ENCODE results near the gene ODAD2.
"Not testable (repeated sequence)": the region's sequence is repeated elsewhere in the genome, so short reads cannot be mapped to it uniquely, and the experiment has no call there.

Gene ODAD2

DNA sequence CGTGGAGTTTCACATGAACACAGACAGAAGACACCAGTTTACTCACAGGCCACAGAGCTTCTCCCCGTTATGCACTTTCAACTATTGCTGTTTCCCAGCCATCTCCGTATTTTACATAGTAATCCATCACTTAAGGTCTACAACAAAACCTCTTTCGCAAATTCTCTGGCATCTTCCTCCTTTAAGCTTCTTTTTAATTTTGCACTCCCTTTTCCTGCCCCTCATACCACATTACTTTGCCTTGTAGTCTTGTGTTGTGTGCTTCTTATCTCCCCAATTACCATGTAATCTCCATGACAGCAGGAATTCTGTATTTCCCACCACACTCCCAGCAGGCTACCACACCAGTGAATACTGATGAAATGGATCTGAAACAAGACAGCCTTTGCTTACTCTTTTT lies 87.3 kb downstream of the ODAD2 start:
- Histone ChIP-seq H3K9me3 (ENCODE audit: control insufficient read depth, low read length) (no peaks in the 10 kb centered on the region), H3K27ac (ENCODE audit: insufficient read depth, low read length, poor library complexity, severe bottlenecking) (no peak overlapping the region), H3K36me3 (ENCODE audit: control insufficient read depth, insufficient read depth, low read length) (no peaks in the 10 kb centered on the region), H3K27me3 (replicated peaks; ENCODE audit: control insufficient read depth, insufficient read depth, low read length, poor library complexity, severe bottlenecking) (no peaks in the 10 kb centered on the region), H3K4me3 (ENCODE audit: insufficient read depth, low read depth, low read length, poor library complexity, severe bottlenecking) (no peak overlapping the region), H3K4me1 (ENCODE audit: control insufficient read depth, insufficient read depth, low read length, poor library complexity, severe bottlenecking) (no peaks in the 10 kb centered on the region)
- DNase-seq = no peak

DNA sequence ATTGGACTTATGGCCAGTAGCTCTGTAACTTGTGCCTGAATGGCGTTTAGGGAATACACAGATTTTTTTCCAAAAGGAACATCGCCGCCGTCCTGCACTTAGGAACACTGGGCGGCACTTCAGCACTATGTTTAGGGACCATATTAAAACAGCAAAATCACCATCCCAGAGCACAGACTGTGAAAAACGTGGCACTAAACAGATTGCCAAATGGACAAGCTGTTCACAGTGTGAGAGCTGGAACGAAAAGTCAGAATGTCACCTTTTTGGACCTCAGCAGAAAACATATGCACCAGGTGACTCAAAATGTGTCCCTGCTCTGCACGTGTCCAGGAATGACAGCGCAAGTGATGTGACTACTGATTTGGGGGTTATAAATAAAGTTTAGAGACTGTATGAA lies 87.9 kb downstream of the ODAD2 start:
- Histone ChIP-seq H3K4me1 (ENCODE audit: control insufficient read depth, insufficient read depth, low read length, poor library complexity, severe bottlenecking) (no peaks in the 10 kb centered on the region), H3K27me3 (replicated peaks; ENCODE audit: control insufficient read depth, insufficient read depth, low read length, poor library complexity, severe bottlenecking) (no peaks in the 10 kb centered on the region), H3K4me3 (ENCODE audit: insufficient read depth, low read depth, low read length, poor library complexity, severe bottlenecking) (no peak overlapping the region), H3K27ac (ENCODE audit: insufficient read depth, low read length, poor library complexity, severe bottlenecking) (no peak overlapping the region), H3K9me3 (ENCODE audit: control insufficient read depth, low read length) (no peaks in the 10 kb centered on the region), H3K36me3 (ENCODE audit: control insufficient read depth, insufficient read depth, low read length) (no peaks in the 10 kb centered on the region)
- no peak for DNase-seq

GRCh38 chr10:27908231-27908630 lies 90.6 kb downstream of the ODAD2 start:
- H3K36me3 ChIP-seq (ENCODE audit: control insufficient read depth, insufficient read depth, low read length) = no peaks in the 10 kb centered on the region
- H3K27ac ChIP-seq (ENCODE audit: insufficient read depth, low read length, poor library complexity, severe bottlenecking) = no peak overlapping the region
- no peak for DNase-seq
- H3K27me3 ChIP-seq (replicated peaks; ENCODE audit: control insufficient read depth, insufficient read depth, low read length, poor library complexity, severe bottlenecking) = no peaks in the 10 kb centered on the region
- H3K4me1 ChIP-seq (ENCODE audit: control insufficient read depth, insufficient read depth, low read length, poor library complexity, severe bottlenecking) = no peaks in the 10 kb centered on the region
- H3K4me3 ChIP-seq (ENCODE audit: insufficient read depth, low read depth, low read length, poor library complexity, severe bottlenecking) = no peak overlapping the region
- H3K9me3 ChIP-seq (ENCODE audit: control insufficient read depth, low read length) = no peaks in the 10 kb centered on the region

DNA sequence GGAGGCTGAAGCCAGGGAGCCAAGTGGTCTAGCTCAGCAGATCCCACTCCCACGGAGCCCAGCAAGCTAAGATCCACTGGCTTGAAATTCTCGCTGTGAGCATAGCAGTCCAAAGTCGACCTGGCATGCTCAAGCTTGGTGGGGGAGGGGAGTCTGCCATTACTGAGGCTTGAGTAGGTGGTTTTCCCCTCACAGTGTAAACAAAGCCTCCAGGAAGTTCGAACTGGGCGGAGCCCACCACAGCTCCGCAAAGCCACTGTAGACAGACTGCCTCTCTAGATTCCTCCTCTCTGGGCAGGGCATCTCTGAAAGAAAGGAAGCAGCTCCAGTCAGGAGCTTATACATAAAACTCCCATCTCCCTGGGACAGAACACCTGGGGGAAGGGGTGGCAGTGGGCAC lies 99.4 kb downstream of the ODAD2 start:
- H3K4me1 ChIP-seq (ENCODE audit: control insufficient read depth, insufficient read depth, low read length, poor library complexity, severe bottlenecking); H3K36me3 ChIP-seq (ENCODE audit: control insufficient read depth, insufficient read depth, low read length); DNase-seq; H3K4me3 ChIP-seq (ENCODE audit: insufficient read depth, low read depth, low read length, poor library complexity, severe bottlenecking); H3K27ac ChIP-seq (ENCODE audit: insufficient read depth, low read length, poor library complexity, severe bottlenecking); H3K27me3 ChIP-seq (replicated peaks; ENCODE audit: control insufficient read depth, insufficient read depth, low read length, poor library complexity, severe bottlenecking); H3K9me3 ChIP-seq (ENCODE audit: control insufficient read depth, low read length): not testable (repeated sequence)

DNA sequence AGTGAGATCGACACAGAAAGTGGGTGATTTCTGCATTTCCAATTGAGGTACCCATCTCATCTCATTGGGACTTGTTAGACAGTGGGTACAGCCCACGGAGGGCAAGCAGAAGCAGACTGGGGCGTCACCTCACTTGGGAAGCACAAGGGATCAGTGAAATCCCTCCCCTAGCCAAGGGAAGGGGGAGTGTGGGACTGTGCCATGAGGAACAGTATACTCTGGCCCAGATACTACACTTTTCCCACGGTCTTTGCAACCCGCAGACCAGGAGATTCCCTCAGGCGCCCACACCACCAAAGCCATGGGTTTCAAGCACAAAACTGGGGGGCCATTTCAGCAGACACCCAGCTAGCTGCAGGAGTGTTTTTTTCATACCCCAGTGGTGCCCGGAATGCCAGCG lies 99.8 kb downstream of the ODAD2 start:
- Histone ChIP-seq H3K4me1 (ENCODE audit: control insufficient read depth, insufficient read depth, low read length, poor library complexity, severe bottlenecking) (no peaks in the 10 kb centered on the region), H3K36me3 (ENCODE audit: control insufficient read depth, insufficient read depth, low read length) (no peaks in the 10 kb centered on the region), H3K27ac (ENCODE audit: insufficient read depth, low read length, poor library complexity, severe bottlenecking) (no peak overlapping the region), H3K27me3 (replicated peaks; ENCODE audit: control insufficient read depth, insufficient read depth, low read length, poor library complexity, severe bottlenecking) (no peaks in the 10 kb centered on the region), H3K9me3 (ENCODE audit: control insufficient read depth, low read length) (no peaks in the 10 kb centered on the region), H3K4me3 (ENCODE audit: insufficient read depth, low read depth, low read length, poor library complexity, severe bottlenecking) (no peak overlapping the region)
- no peak for DNase-seq

DNA sequence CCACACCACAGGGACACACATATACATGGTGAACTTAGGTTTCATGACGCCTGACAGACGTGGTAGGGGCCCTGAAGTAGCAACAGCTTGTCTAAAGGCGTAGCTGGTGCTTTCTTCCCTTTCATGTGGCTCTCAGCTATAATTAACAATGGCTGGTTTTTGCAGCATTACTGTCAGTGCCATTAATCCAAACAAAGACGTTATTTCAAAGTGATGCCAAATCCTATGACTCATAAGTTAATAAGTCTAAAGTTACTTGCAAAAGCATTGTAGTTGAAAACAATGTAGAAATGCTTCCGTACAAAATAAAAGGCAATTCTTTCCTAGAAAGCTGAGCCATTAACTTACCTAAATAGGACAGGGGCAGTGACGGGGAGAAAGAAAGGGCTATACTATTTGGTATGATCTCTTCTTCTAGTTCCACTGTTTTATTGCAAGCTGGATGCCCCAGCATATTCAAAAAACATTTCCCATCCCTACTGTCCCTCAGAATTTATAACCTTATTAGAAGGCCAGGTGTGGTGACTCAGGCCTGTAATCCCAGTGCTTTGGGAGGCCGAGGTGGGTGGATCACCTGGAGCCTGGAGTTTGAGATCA lies 105.4 kb downstream of the ODAD2 start:
- Histone ChIP-seq H3K27ac (ENCODE audit: insufficient read depth, low read length, poor library complexity, severe bottlenecking) (no peak overlapping the region), H3K9me3 (ENCODE audit: control insufficient read depth, low read length) (no peaks in the 10 kb centered on the region), H3K36me3 (ENCODE audit: control insufficient read depth, insufficient read depth, low read length) (no peaks in the 10 kb centered on the region), H3K4me3 (ENCODE audit: insufficient read depth, low read depth, low read length, poor library complexity, severe bottlenecking) (no peak overlapping the region), H3K27me3 (replicated peaks; ENCODE audit: control insufficient read depth, insufficient read depth, low read length, poor library complexity, severe bottlenecking) (no peaks in the 10 kb centered on the region), H3K4me1 (ENCODE audit: control insufficient read depth, insufficient read depth, low read length, poor library complexity, severe bottlenecking) (no peaks in the 10 kb centered on the region)
- DNase-seq = no peak

DNA sequence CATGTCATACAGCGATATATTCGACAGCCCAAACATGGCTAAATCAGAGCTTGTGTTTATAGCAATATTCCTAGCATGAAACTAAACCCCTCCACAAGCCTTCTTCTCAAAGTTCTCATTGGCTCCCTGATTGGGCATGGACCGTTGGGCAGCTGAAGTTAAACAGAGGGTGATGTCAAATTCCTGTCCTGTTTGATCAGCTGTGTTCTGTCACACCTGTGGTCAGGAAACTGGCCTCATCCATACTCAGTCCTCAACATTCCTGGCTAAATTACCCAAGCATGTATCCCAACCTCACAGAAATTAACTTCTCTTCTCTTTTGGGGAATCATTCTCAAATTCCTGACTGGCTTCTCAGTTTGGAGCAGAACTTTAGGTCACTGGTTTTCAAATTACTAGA lies 107.9 kb downstream of the ODAD2 start:
- DNase-seq = no peak
- H3K27me3 ChIP-seq (replicated peaks; ENCODE audit: control insufficient read depth, insufficient read depth, low read length, poor library complexity, severe bottlenecking) = no peaks in the 10 kb centered on the region
- H3K9me3 ChIP-seq (ENCODE audit: control insufficient read depth, low read length) = no peaks in the 10 kb centered on the region
- no peaks in the 10 kb centered on the region for H3K4me1 ChIP-seq (ENCODE audit: control insufficient read depth, insufficient read depth, low read length, poor library complexity, severe bottlenecking)
- no peak overlapping the region for H3K4me3 ChIP-seq (ENCODE audit: insufficient read depth, low read depth, low read length, poor library complexity, severe bottlenecking)
- H3K36me3 ChIP-seq (ENCODE audit: control insufficient read depth, insufficient read depth, low read length) = no peaks in the 10 kb centered on the region
- H3K27ac ChIP-seq (ENCODE audit: insufficient read depth, low read length, poor library complexity, severe bottlenecking) = no peak overlapping the region

DNA sequence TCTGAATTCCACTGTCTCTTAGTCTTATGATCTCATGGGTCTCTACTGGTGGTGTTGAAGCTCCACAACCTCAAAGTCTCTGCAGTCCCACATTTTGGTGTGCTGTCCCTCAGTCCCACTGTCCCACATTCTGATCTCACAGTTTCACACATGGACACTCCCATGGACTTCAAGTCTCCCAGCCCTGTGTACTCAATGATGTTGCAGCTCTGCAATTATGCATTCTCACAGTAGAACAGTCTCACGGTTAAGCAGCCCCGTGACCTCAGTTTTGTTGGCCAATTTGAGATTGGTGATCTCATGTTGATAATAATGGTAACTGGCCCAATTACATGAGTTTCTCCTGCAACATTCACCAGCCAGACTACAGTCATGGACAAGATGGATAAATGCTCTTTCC lies 109.4 kb downstream of the ODAD2 start:
- no peaks in the 10 kb centered on the region for H3K36me3 ChIP-seq (ENCODE audit: control insufficient read depth, insufficient read depth, low read length)
- no peak for DNase-seq
- H3K27ac ChIP-seq (ENCODE audit: insufficient read depth, low read length, poor library complexity, severe bottlenecking) = no peak overlapping the region
- no peaks in the 10 kb centered on the region for H3K27me3 ChIP-seq (replicated peaks; ENCODE audit: control insufficient read depth, insufficient read depth, low read length, poor library complexity, severe bottlenecking)
- no peaks in the 10 kb centered on the region for H3K9me3 ChIP-seq (ENCODE audit: control insufficient read depth, low read length)
- no peaks in the 10 kb centered on the region for H3K4me1 ChIP-seq (ENCODE audit: control insufficient read depth, insufficient read depth, low read length, poor library complexity, severe bottlenecking)
- no peak overlapping the region for H3K4me3 ChIP-seq (ENCODE audit: insufficient read depth, low read depth, low read length, poor library complexity, severe bottlenecking)

- H3K27me3 ChIP-seq (replicated peaks; ENCODE audit: control insufficient read depth, insufficient read depth, low read length, poor library complexity, severe bottlenecking) = no peaks in the 10 kb centered on the region
- H3K36me3 ChIP-seq (ENCODE audit: control insufficient read depth, insufficient read depth, low read length) = no peaks in the 10 kb centered on the region
- no peak overlapping the region for H3K4me3 ChIP-seq (ENCODE audit: insufficient read depth, low read depth, low read length, poor library complexity, severe bottlenecking)
- H3K9me3 ChIP-seq (ENCODE audit: control insufficient read depth, low read length) = no peaks in the 10 kb centered on the region
- DNase-seq = no peak
- H3K4me1 ChIP-seq (ENCODE audit: control insufficient read depth, insufficient read depth, low read length, poor library complexity, severe bottlenecking) = no peaks in the 10 kb centered on the region
- H3K27ac ChIP-seq (ENCODE audit: insufficient read depth, low read length, poor library complexity, severe bottlenecking) = no peak overlapping the region
Measured at GRCh38 chr10:27884185-27884641, 114.7 kb downstream of the ODAD2 start.

GRCh38 chr10:27878281-27878680 lies 120.6 kb downstream of the ODAD2 start:
- DNase-seq = no peak
- H3K27ac ChIP-seq (ENCODE audit: insufficient read depth, low read length, poor library complexity, severe bottlenecking) = no peak overlapping the region

More at GRCh38 chr10:27878281-27878680, 120.6 kb downstream of the ODAD2 start:
- H3K36me3 ChIP-seq (ENCODE audit: control insufficient read depth, insufficient read depth, low read length) = no peaks in the 10 kb centered on the region
- H3K27me3 ChIP-seq (replicated peaks; ENCODE audit: control insufficient read depth, insufficient read depth, low read length, poor library complexity, severe bottlenecking) = no peaks in the 10 kb centered on the region
- H3K9me3 ChIP-seq (ENCODE audit: control insufficient read depth, low read length) = no peaks in the 10 kb centered on the region
- H3K4me3 ChIP-seq (ENCODE audit: insufficient read depth, low read depth, low read length, poor library complexity, severe bottlenecking) = no peak overlapping the region
- H3K4me1 ChIP-seq (ENCODE audit: control insufficient read depth, insufficient read depth, low read length, poor library complexity, severe bottlenecking) = no peaks in the 10 kb centered on the region

Measured in effector memory CD4-positive, alpha-beta T cell (primary cell).